H1 (cell line): ENCODE measurements around the gene KCNA2. TPM values are rescaled to one million over a fixed set of nuclear protein-coding genes. Genes with fewer than 3 reads are reported as not detected.

Experiments
- CTCF ChIA-PET: fragments of 300-600 bp; sonication (Branson Sonifier 250); formaldehyde crosslinking; loops from one replicate; lab custom pipeline; 2021; ENCODE audit not compliant: partially characterized antibody; lab: Charles Lee
- POLR2A ChIA-PET: fragments of 300-600 bp; sonication (Branson Sonifier 250); formaldehyde crosslinking; loops from one replicate; lab custom pipeline; 2021; ENCODE audit warnings: inconsistent platforms; ENCODE audit not compliant: partially characterized antibody; lab: Charles Lee
- DNase-seq, 2 experiments: peaks; one replicate each; pipeline versions ENCODE4 v3.0.0 to v3.0.0-alpha.2; 2010 to 2022; ENCODE audit warnings: low spot score in 2 of 2, low read depth in 1 of 2, mixed read lengths in 1 of 2
- FAIRE-seq: peaks from 2 replicates; lab custom pipeline; 2011; peaks lifted over from hg19 to GRCh38; lab: Jason Lieb, UNC
- H2AFZ ChIP-seq: 2 replicates; pipeline ENCODE4 v1.8.1; 2012; ENCODE audit warnings: low read length, inconsistent platforms
- H2AK5ac ChIP-seq: 2 replicates; pipeline ENCODE4 v1.6.1; 2013; ENCODE audit warnings: low read depth, low read length
- H2BK120ac ChIP-seq: replicated peaks from 2 replicates; pipeline ENCODE3; 2013; ENCODE audit warnings: low read depth, low read length, inconsistent platforms
- H2BK12ac ChIP-seq: 2 replicates; pipeline ENCODE4 v1.6.1; 2013; ENCODE audit warnings: low read depth, low read length
- H2BK15ac ChIP-seq: 2 replicates; pipeline ENCODE4 v1.6.1; 2013; ENCODE audit warnings: low read length
- H2BK20ac ChIP-seq: 2 replicates; pipeline ENCODE4 v1.6.1; 2013; ENCODE audit warnings: low read length
- H2BK5ac ChIP-seq: 2 replicates; pipeline ENCODE4 v1.6.1; 2013; ENCODE audit warnings: low read depth, low read length
- H3K14ac ChIP-seq: 2 replicates; pipeline ENCODE4 v1.6.1; 2013; ENCODE audit warnings: inconsistent platforms; ENCODE audit not compliant: insufficient read length
- H3K18ac ChIP-seq: 2 replicates; pipeline ENCODE4 v1.6.1; 2013; ENCODE audit warnings: low read length; ENCODE audit errors: extremely low read depth
- H3K23ac ChIP-seq: 2 replicates; pipeline ENCODE4 v1.6.1; 2013; ENCODE audit warnings: inconsistent platforms; ENCODE audit not compliant: insufficient read length
- H3K23me2 ChIP-seq: 2 replicates; pipeline ENCODE4 v1.6.1; 2013; ENCODE audit warnings: low read depth, low read length
- H3K27ac ChIP-seq: 2 replicates; pipeline ENCODE4 v1.6.1; 2011; ENCODE audit warnings: low read depth, low read length, inconsistent platforms
- H3K27me3 ChIP-seq, 4 experiments: replicated peaks in 1 of 4; 1 replicate in 1 of 4; 2 replicates in 3 of 4; pipeline versions ENCODE4 v1.6.1 to v1.8.1; 2011 to 2013; ENCODE audit warnings: low read length in 3 of 4, mild to moderate bottlenecking in 3 of 4, inconsistent platforms in 2 of 4, mixed read lengths in 2 of 4, moderate library complexity in 1 of 4; ENCODE audit not compliant: control insufficient read depth in 3 of 4, insufficient read depth in 3 of 4; ENCODE audit errors: extremely low read depth in 1 of 4
- H3K36me3 ChIP-seq, 4 experiments: 2 replicates each; pipeline versions ENCODE4 v1.6.1 to v1.8.1; 2011 to 2013; ENCODE audit warnings: mild to moderate bottlenecking in 4 of 4, low read length in 3 of 4, moderate library complexity in 2 of 4, control low read depth in 1 of 4, inconsistent platforms in 1 of 4; ENCODE audit not compliant: insufficient read depth in 4 of 4, control insufficient read depth in 2 of 4
- H3K4ac ChIP-seq: replicated peaks from 2 replicates; pipeline ENCODE3; 2013; ENCODE audit warnings: low read length, low read depth, mixed read lengths, inconsistent platforms; ENCODE audit not compliant: insufficient read length
- H3K4me1 ChIP-seq, 4 experiments: replicated peaks in 1 of 4; 1 replicate in 1 of 4; 2 replicates in 3 of 4; pipeline versions ENCODE4 v1.6.1 to v1.8.1; 2011 to 2013; ENCODE audit warnings: low read length in 3 of 4, inconsistent platforms in 2 of 4, mixed read lengths in 1 of 4; ENCODE audit not compliant: insufficient read depth in 4 of 4, control insufficient read depth in 3 of 4
- H3K4me2 ChIP-seq, 2 experiments: 2 replicates each; pipeline versions ENCODE4 v1.6.1 to v1.8.1; 2011 to 2013; ENCODE audit warnings: low read depth in 2 of 2, low read length in 2 of 2, control low read depth in 1 of 2, inconsistent platforms in 1 of 2, mild to moderate bottlenecking in 1 of 2; ENCODE audit not compliant: insufficient read depth in 1 of 2
- H3K4me3 ChIP-seq, 4 experiments: fragments of 200-600, 300-600 bp in 1 of 4; sonication (generic), shearing (Covaris generic), sonication (Bioruptor Twin) in 1 of 4; 2 replicates each; pipeline versions ENCODE4 v1.5.1 to v1.8.1; 2011 to 2016; ENCODE audit warnings: low read length in 4 of 4, low read depth in 3 of 4, control low read depth in 2 of 4, inconsistent platforms in 2 of 4, mild to moderate bottlenecking in 2 of 4, mixed read lengths in 1 of 4, moderate library complexity in 1 of 4; ENCODE audit not compliant: insufficient read depth in 2 of 4; ENCODE audit errors: extremely low read depth in 1 of 4
- H3K56ac ChIP-seq: replicated peaks from 2 replicates; pipeline ENCODE3; 2013; ENCODE audit warnings: low read depth, mild to moderate bottlenecking, mixed read lengths, low read length, inconsistent platforms; ENCODE audit not compliant: insufficient read length
- H3K79me1 ChIP-seq: 2 replicates; pipeline ENCODE4 v1.6.1; 2013; ENCODE audit warnings: low read depth, low read length, control low read depth
- H3K79me2 ChIP-seq, 2 experiments: 2 replicates each; pipeline versions ENCODE4 v1.6.1 to v1.8.1; 2012 to 2013; ENCODE audit warnings: low read length in 2 of 2, mild to moderate bottlenecking in 2 of 2, inconsistent platforms in 1 of 2; ENCODE audit not compliant: insufficient read depth in 2 of 2, control insufficient read depth in 1 of 2
- H3K9ac ChIP-seq, 4 experiments: replicated peaks in 1 of 4; 1 replicate in 1 of 4; 2 replicates in 3 of 4; pipeline versions ENCODE4 v1.6.1 to v1.8.1; 2011 to 2013; ENCODE audit warnings: low read depth in 3 of 4, low read length in 3 of 4, control low read depth in 2 of 4, mild to moderate bottlenecking in 2 of 4, moderate library complexity in 2 of 4, inconsistent platforms in 1 of 4; ENCODE audit errors: extremely low read depth in 1 of 4
- H3K9me3 ChIP-seq, 2 experiments: 2 replicates each; pipeline versions ENCODE4 v1.6.1 to v1.8.1; 2012 to 2013; ENCODE audit warnings: mild to moderate bottlenecking in 2 of 2, moderate library complexity in 2 of 2, control low read depth in 1 of 2, inconsistent platforms in 1 of 2, low read depth in 1 of 2, low read length in 1 of 2, mixed read lengths in 1 of 2; ENCODE audit not compliant: insufficient read depth in 2 of 2
- H4K20me1 ChIP-seq, 2 experiments: replicated peaks in 1 of 2; 2 replicates each; pipeline versions ENCODE3 to v1.8.1; 2011 to 2013; ENCODE audit warnings: inconsistent platforms in 2 of 2, low read length in 2 of 2, mild to moderate bottlenecking in 1 of 2; ENCODE audit not compliant: insufficient read depth in 2 of 2, control insufficient read depth in 1 of 2
- H4K5ac ChIP-seq: 2 replicates; pipeline ENCODE4 v1.6.1; 2013; ENCODE audit warnings: low read length, low read depth, mixed read lengths, inconsistent platforms; ENCODE audit not compliant: insufficient read length
- H4K8ac ChIP-seq: 2 replicates; pipeline ENCODE4 v1.8.0; 2013; ENCODE audit warnings: mild to moderate bottlenecking, moderate library complexity, low read length, inconsistent platforms; ENCODE audit not compliant: insufficient read depth; ENCODE audit errors: extremely low read depth
- H4K91ac ChIP-seq: replicated peaks from 2 replicates; pipeline ENCODE3; 2013; ENCODE audit warnings: low read length, mixed read lengths, inconsistent platforms; ENCODE audit not compliant: insufficient read length
- CBX5 ChIP-seq: fragments of 300-800, 300-1000 bp; sonication (generic); IDR thresholded peaks from 2 replicates; pipeline ENCODE4 v1.7.1; 2016; ENCODE audit warnings: antibody characterized with exemption, low read length, low read depth
- CREB1 ChIP-seq: IDR thresholded peaks from 2 replicates; pipeline ENCODE4 v1.6.1; 2012; ENCODE audit warnings: inconsistent platforms
- EGR1 ChIP-seq: IDR thresholded peaks from 2 replicates; pipeline ENCODE4 v1.6.1; 2011; ENCODE audit warnings: low read depth, low read length, borderline replicate concordance
- FOSL1 ChIP-seq: IDR thresholded peaks from 2 replicates; pipeline ENCODE4 v1.6.1; 2011; ENCODE audit warnings: mild to moderate bottlenecking, low read depth, low read length, moderate library complexity; ENCODE audit not compliant: insufficient read depth
- HDAC2 ChIP-seq, 2 experiments: fragments of 300-600 bp in 1 of 2; sonication (generic) in 1 of 2; IDR thresholded peaks; 2 replicates each; pipeline ENCODE4 v1.6.1; 2011 to 2012; ENCODE audit warnings: low read depth in 2 of 2, low read length in 2 of 2, mild to moderate bottlenecking in 2 of 2, moderate library complexity in 2 of 2, borderline replicate concordance in 1 of 2, inconsistent platforms in 1 of 2
- NRF1 ChIP-seq: IDR thresholded peaks from 2 replicates; pipeline ENCODE4 v1.6.1; 2011; ENCODE audit warnings: mild to moderate bottlenecking, low read depth, low read length, improper control_type of control experiment
- POLR2AphosphoS5 ChIP-seq: IDR thresholded peaks from 2 replicates; pipeline ENCODE4 v1.6.1; 2011; ENCODE audit warnings: low read depth, low read length
- POU5F1 ChIP-seq: IDR thresholded peaks from 2 replicates; pipeline ENCODE4 v1.6.1; 2011; ENCODE audit warnings: low read depth, mild to moderate bottlenecking, low read length, moderate library complexity
- RBBP5 ChIP-seq: IDR thresholded peaks from 2 replicates; pipeline ENCODE4 v1.7.1; 2012; ENCODE audit warnings: low read depth, mild to moderate bottlenecking, inconsistent platforms, low read length, moderate library complexity, borderline replicate concordance
- SRF ChIP-seq: IDR thresholded peaks from 2 replicates; pipeline ENCODE4 v1.6.1; 2011; ENCODE audit warnings: mild to moderate bottlenecking, low read depth, low read length, moderate library complexity
- TAF7 ChIP-seq: optimal IDR thresholded peaks from 2 replicates; pipeline ENCODE3; 2011; ENCODE audit warnings: low read depth, mild to moderate bottlenecking, inconsistent platforms, low read length, moderate library complexity, borderline replicate concordance
- TCF12 ChIP-seq: IDR thresholded peaks from 2 replicates; pipeline ENCODE4 v1.6.1; 2011; ENCODE audit warnings: low read depth, mild to moderate bottlenecking, low read length
- TEAD4 ChIP-seq: IDR thresholded peaks from 2 replicates; pipeline ENCODE4 v1.6.1; 2012; ENCODE audit warnings: low read depth, low read length, inconsistent platforms, mixed read lengths
- YY1 ChIP-seq: IDR thresholded peaks from 2 replicates; pipeline ENCODE4 v1.6.1; 2011; ENCODE audit warnings: low read depth, mild to moderate bottlenecking, low read length
- WGBS, 2 experiments: shearing (Covaris generic) in 1 of 2; methylation state at CpG; one replicate each; pipeline versions ENCODE4 v1.1.6 to v1.1.7; 2013 to 2015; ENCODE audit warnings: low lambda C conversion rate in 2 of 2, mixed read lengths in 2 of 2, inconsistent platforms in 1 of 2, low coverage in 1 of 2, missing lambda C conversion rate in 1 of 2; ENCODE audit not compliant: insufficient replicate concordance in 2 of 2, insufficient coverage in 1 of 2, insufficient read length in 1 of 2; ENCODE audit errors: extremely low coverage in 1 of 2, missing lambda C conversion rate in 1 of 2; 5-methylcytosine and 5-hydroxymethylcytosine counted together
- polyA plus RNA-seq, 7 experiments: library from polyadenylated mRNA; depleted of rRNA in 3 of 7; stranded (reverse) in 5 of 7; unstranded in 2 of 7; fragments of >200 nt in 5 of 7; fragments of 200-250 nt in 2 of 7; gene quantifications; 1 replicate in 5 of 7; 2 replicates in 1 of 7; 4 replicates in 1 of 7; pipeline versions ENCODE4 v1.2.1 to v1.2.3, GENCODE V29; 2011 to 2013; ENCODE audit warnings: missing spikeins in 2 of 7, mixed read lengths in 2 of 7
- total RNA-seq: library from RNA; stranded (reverse); fragmentation: NEBNext Ultra II Directional; extraction: Animal tissue kit (Norgen Biotek cat#: 25700); gene quantifications from 2 replicates; pipeline ENCODE4 v1.2.1, GENCODE V29; 2021

Gene KCNA2
- total and polyA plus RNA-seq, 2 of the 8 experiments (the other 6 are each of a cell fraction or from before 2014, with no cell fraction given): 0.26 to 0.78 TPM

- Histone ChIP-seq H3K79me1 (no peaks in the 10 kb centered on the region), H3K36me3 (no peaks in the 10 kb centered on the region), H3K23ac (no peak overlapping the region), H2AK5ac (no peak overlapping the region), H3K4ac (no peak overlapping the region), H3K27ac (no peak overlapping the region), H2BK15ac (no peak overlapping the region), H3K18ac (no peak overlapping the region), H4K8ac (no peak overlapping the region), H2BK20ac (no peak overlapping the region), H3K79me2 (no peaks in the 10 kb centered on the region), H3K9me3 (no peaks in the 10 kb centered on the region), H3K4me1 (no peaks in the 10 kb centered on the region), H3K4me3 (no peak overlapping the region), H3K56ac (no peak overlapping the region), H4K91ac (no peak overlapping the region), H2BK12ac (no peak overlapping the region), H4K20me1 (no peaks in the 10 kb centered on the region), H3K14ac (no peak overlapping the region), H2BK120ac (no peak overlapping the region), H3K27me3 (peaks cover 0 to 8% (median 0%) of the 10 kb centered on the region in 4 experiments; a peak in 1 of 7 replicates), H2AFZ (no peak overlapping the region), H3K23me2 (no peaks in the 10 kb centered on the region), H3K9ac (no peak overlapping the region), H3K4me2 (no peak overlapping the region), H2BK5ac (no peak overlapping the region), H4K5ac (no peak overlapping the region)
- 93% methylated on average over 6 of the region's 6 CpGs; no CpG with 5 or more reads in 1 of the 2 experiments for WGBS, 2 experiments
- ChIA-PET POLR2A (no interaction called here), CTCF (interaction anchor here (0.6 to 5.0 kb wide), 9 partner anchors 9 to 368 kb away, joined by 3 to 72 read pairs (median 4); no protein-coding TSS in a partner anchor)
- no peak for FAIRE-seq
- DNase-seq: no peak
- TF ChIP-seq CBX5: no peak
- no peak for TF ChIP-seq POLR2AphosphoS5
- no peak for TF ChIP-seq CREB1
- no peak for TF ChIP-seq SRF
- no peak for TF ChIP-seq NRF1
- no peak for TF ChIP-seq TAF7
- no peak for TF ChIP-seq YY1
- TF ChIP-seq HDAC2 (IDR thresholded peaks at IDR 0.05; ENCODE audit: borderline replicate concordance in 1 of 2, low read depth in 2 of 2, low read length in 2 of 2): no peak
- no peak for TF ChIP-seq TEAD4
- TF ChIP-seq POU5F1: no peak
- TF ChIP-seq TCF12: no peak
- no peak for TF ChIP-seq EGR1
- TF ChIP-seq FOSL1: no peak
- TF ChIP-seq RBBP5: no peak
Observed at GRCh38 chr1:110631836-110632620, 25.9 kb upstream of the KCNA2 start.
